Stimulated activated naive CD8-positive, alpha-beta T cell treated with anti-CD3 and anti-CD28 coated beads, Interleukin-15, Interleukin-2, amounts not matched to agents 100 ng/mL and 50 ng/mL, for 24 hours (primary cell): ENCODE results near the gene NOS1.
"Not testable (repeated sequence)": the region's sequence is repeated elsewhere in the genome, so short reads cannot be mapped to it uniquely, and the experiment has no call there.

ENCODE experiments used
- H3K27ac Mint-ChIP-seq: one replicate; pipeline ENCODE4 v1.8.0; 2021; ENCODE audit warnings: mild to moderate bottlenecking, mixed read lengths
- H3K27me3 Mint-ChIP-seq: one replicate; pipeline ENCODE4 v1.8.0; 2021; ENCODE audit warnings: mixed read lengths
- H3K36me3 Mint-ChIP-seq: one replicate; pipeline ENCODE4 v1.8.0; 2021; ENCODE audit warnings: low read depth, mixed read lengths
- H3K4me1 Mint-ChIP-seq: one replicate; pipeline ENCODE4 v1.8.0; 2021; ENCODE audit warnings: low read depth, mixed read lengths
- H3K4me3 Mint-ChIP-seq: one replicate; pipeline ENCODE4 v1.8.0; 2021; ENCODE audit warnings: mild to moderate bottlenecking, mixed read lengths
- H3K9me3 Mint-ChIP-seq: one replicate; pipeline ENCODE4 v1.8.0; 2021; ENCODE audit warnings: mixed read lengths

NOS1 gene

DNA sequence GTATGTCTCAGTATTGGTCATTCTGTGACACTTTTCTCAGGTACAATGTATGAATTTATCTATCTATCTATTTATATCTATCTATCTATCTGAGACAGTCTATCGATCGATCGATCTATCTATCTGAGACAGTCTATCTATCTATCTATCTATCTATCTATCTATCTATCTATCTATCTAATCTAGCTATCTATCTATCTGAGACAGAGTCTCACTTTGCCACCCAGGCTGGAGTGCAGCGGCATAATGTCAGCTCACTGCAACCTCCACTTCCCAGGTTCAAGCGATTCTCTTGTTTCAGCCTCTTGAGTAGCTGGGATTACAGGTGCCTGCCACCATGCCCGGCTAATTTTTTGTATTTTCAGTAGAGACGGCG, 180.0 kb downstream of the NOS1 start:
- H3K27ac Mint-ChIP-seq, H3K4me3 Mint-ChIP-seq, H3K27me3 Mint-ChIP-seq, H3K9me3 Mint-ChIP-seq, H3K4me1 Mint-ChIP-seq: not testable (repeated sequence)
- peaks cover 84% of the 10 kb centered on the region for H3K36me3 Mint-ChIP-seq

DNA sequence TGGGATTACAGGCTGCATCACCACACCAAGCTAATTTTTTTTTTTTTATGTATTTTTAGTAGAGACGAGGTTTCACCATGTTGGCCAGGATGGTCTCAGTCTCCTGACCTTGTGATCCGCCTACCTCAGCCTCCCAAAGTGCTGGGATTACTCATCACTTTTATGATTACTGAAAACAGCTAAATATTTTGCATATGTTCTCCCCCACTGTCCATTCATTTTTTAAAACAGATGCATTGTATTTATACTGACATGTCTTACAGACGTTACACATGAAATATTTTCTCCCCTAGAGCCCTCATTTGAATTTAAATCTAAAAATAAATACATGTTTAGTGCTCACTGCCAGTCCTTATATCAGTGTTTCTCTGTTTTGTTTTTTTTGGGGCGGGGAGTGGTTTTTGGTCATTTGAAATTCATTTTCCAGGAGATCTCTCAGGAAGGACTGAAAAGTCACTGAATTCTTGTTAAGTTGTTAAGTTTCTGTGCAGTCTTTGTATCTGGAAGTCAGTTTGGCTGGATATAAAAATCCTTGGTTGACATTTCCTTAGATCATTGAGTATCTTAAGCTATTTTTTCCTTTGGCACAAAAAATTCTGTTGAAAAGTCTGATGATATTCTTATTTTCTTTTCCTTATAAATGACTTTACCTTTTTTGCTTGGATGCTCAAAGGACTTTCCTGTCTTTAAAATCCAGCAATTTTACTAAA, 180.5 kb downstream of the NOS1 start:
- H3K9me3 Mint-ChIP-seq, result no peaks in the 10 kb centered on the region
- no peak overlapping the region for H3K4me3 Mint-ChIP-seq
- H3K36me3 Mint-ChIP-seq, result peaks cover 85% of the 10 kb centered on the region
- H3K27me3 Mint-ChIP-seq, result no peaks in the 10 kb centered on the region
- H3K4me1 Mint-ChIP-seq, result peaks cover 4% of the 10 kb centered on the region
- H3K27ac Mint-ChIP-seq, result no peak overlapping the region

- Mint-ChIP-seq H3K4me3 (no peak overlapping the region), H3K4me1 (peaks cover 4% of the 10 kb centered on the region), H3K27me3 (no peaks in the 10 kb centered on the region), H3K36me3 (peaks cover 89% of the 10 kb centered on the region), H3K27ac (no peak overlapping the region), H3K9me3 (no peaks in the 10 kb centered on the region)
These were observed 182.7 kb downstream of the NOS1 start for GRCh38 chr12:117178745-117179144.

DNA sequence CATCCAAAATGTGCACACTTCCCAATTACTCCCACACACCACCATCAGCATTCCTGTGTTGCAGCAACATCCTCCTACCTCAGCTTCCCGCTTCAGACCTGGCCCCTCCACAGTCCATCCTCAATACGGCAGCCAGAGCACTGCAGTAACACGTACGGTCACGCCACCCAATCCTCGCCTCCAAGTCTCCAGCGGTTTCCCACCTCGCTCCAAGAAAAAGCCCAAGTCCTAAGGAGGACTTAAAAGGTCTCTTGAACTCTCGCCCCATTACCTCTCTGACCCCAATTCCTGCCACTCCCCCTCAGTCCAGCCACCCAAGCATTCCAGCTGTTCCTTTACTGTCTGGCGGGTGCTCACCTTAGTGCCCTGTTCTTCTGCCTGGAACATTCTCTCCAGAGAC, 183.1 kb downstream of the NOS1 start:
- H3K27me3 Mint-ChIP-seq, result no peaks in the 10 kb centered on the region
- H3K4me3 Mint-ChIP-seq, result no peak overlapping the region
- H3K9me3 Mint-ChIP-seq, result no peaks in the 10 kb centered on the region
- peaks cover 89% of the 10 kb centered on the region for H3K36me3 Mint-ChIP-seq
- no peak overlapping the region for H3K27ac Mint-ChIP-seq
- H3K4me1 Mint-ChIP-seq, result peaks cover 4% of the 10 kb centered on the region

GRCh38 chr12:117172168-117172567, 189.3 kb downstream of the NOS1 start:
- no peaks in the 10 kb centered on the region for H3K9me3 Mint-ChIP-seq
- H3K27me3 Mint-ChIP-seq, result no peaks in the 10 kb centered on the region
- H3K27ac Mint-ChIP-seq, result no peak overlapping the region
- no peaks in the 10 kb centered on the region for H3K4me1 Mint-ChIP-seq
- H3K36me3 Mint-ChIP-seq, result peaks cover 85% of the 10 kb centered on the region
- H3K4me3 Mint-ChIP-seq, result no peak overlapping the region

GRCh38 chr12:117171499-117172162, 189.8 kb downstream of the NOS1 start:
- Mint-ChIP-seq H3K27ac (no peak overlapping the region), H3K4me3 (no peak overlapping the region), H3K36me3 (peaks cover 86% of the 10 kb centered on the region), H3K9me3 (no peaks in the 10 kb centered on the region), H3K4me1 (no peaks in the 10 kb centered on the region), H3K27me3 (no peaks in the 10 kb centered on the region)

GRCh38 chr12:117169548-117169947, 191.9 kb downstream of the NOS1 start:
- Mint-ChIP-seq H3K27ac (no peak overlapping the region), H3K9me3 (no peaks in the 10 kb centered on the region), H3K27me3 (no peaks in the 10 kb centered on the region), H3K36me3 (peaks cover 85% of the 10 kb centered on the region), H3K4me1 (no peaks in the 10 kb centered on the region), H3K4me3 (no peak overlapping the region)

- no peak overlapping the region for H3K4me3 Mint-ChIP-seq
- H3K27ac Mint-ChIP-seq, result no peak overlapping the region
- peaks cover 85% of the 10 kb centered on the region for H3K36me3 Mint-ChIP-seq
- H3K27me3 Mint-ChIP-seq, result no peaks in the 10 kb centered on the region
- no peaks in the 10 kb centered on the region for H3K9me3 Mint-ChIP-seq
- H3K4me1 Mint-ChIP-seq, result no peaks in the 10 kb centered on the region
These were observed 192.4 kb downstream of the NOS1 start for GRCh38 chr12:117168976-117169375.

GRCh38 chr12:117167769-117168168, 193.7 kb downstream of the NOS1 start:
- Mint-ChIP-seq H3K36me3 (peaks cover 83% of the 10 kb centered on the region), H3K4me3 (no peak overlapping the region), H3K27ac (no peak overlapping the region), H3K9me3 (no peaks in the 10 kb centered on the region), H3K4me1 (no peaks in the 10 kb centered on the region), H3K27me3 (no peaks in the 10 kb centered on the region)

DNA sequence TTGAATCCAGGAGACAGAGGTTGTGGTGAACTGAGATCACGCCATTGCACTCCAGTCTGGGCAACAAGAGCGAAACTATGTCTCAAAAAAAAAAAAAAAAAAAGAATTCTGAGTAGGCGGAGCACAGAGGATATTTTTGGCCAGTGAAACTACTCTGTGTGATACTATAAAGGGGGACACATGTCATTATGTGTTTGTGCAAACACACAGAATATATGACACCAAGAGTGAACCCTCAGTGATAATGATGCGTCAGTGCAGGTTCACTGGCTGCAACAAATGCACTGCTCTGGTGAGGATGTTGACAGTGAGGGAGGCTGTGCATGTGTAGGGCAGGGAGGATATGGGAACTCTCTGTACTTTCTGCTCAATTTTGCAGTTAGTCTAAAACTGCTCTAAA, 195.3 kb downstream of the NOS1 start:
- Mint-ChIP-seq H3K4me1 (no peaks in the 10 kb centered on the region), H3K27me3 (no peaks in the 10 kb centered on the region), H3K36me3 (peaks cover 84% of the 10 kb centered on the region), H3K9me3 (no peaks in the 10 kb centered on the region), H3K4me3 (no peak overlapping the region), H3K27ac (no peak overlapping the region)

GRCh38 chr12:117165342-117165741, 196.1 kb downstream of the NOS1 start:
- no peak overlapping the region for H3K4me3 Mint-ChIP-seq
- H3K9me3 Mint-ChIP-seq, result no peaks in the 10 kb centered on the region
- no peaks in the 10 kb centered on the region for H3K4me1 Mint-ChIP-seq
- H3K36me3 Mint-ChIP-seq, result peaks cover 85% of the 10 kb centered on the region
- no peaks in the 10 kb centered on the region for H3K27me3 Mint-ChIP-seq
- H3K27ac Mint-ChIP-seq, result no peak overlapping the region

- Mint-ChIP-seq H3K9me3 (no peaks in the 10 kb centered on the region), H3K4me3 (no peak overlapping the region), H3K36me3 (peaks cover 83% of the 10 kb centered on the region), H3K27me3 (no peaks in the 10 kb centered on the region), H3K4me1 (no peaks in the 10 kb centered on the region), H3K27ac (no peak overlapping the region)
These were observed 198.8 kb downstream of the NOS1 start for GRCh38 chr12:117162633-117163032.

DNA sequence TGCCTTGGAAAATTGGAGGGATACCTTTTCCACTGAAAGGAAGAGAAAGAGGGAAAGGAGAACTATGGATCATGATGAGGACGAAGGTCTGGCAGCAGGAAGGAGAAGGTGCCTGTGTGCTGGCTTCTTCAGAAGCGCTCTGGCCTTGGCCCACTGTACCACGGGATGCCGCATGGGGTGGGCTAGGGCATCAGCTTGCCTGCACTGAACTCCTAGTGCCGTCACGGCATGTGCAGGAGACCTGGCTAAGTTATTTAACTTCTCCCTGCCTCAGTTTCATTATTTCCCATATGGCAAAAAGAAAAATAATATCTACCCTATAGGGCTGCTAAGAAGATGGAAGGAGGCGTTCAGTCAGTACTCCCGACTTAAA, 199.3 kb downstream of the NOS1 start:
- H3K36me3 Mint-ChIP-seq, result peaks cover 83% of the 10 kb centered on the region
- H3K27me3 Mint-ChIP-seq, result no peaks in the 10 kb centered on the region
- H3K9me3 Mint-ChIP-seq, result no peaks in the 10 kb centered on the region
- H3K27ac Mint-ChIP-seq, result peak overlapping the region; percentile 8
- H3K4me1 Mint-ChIP-seq, result no peaks in the 10 kb centered on the region
- no peak overlapping the region for H3K4me3 Mint-ChIP-seq

DNA sequence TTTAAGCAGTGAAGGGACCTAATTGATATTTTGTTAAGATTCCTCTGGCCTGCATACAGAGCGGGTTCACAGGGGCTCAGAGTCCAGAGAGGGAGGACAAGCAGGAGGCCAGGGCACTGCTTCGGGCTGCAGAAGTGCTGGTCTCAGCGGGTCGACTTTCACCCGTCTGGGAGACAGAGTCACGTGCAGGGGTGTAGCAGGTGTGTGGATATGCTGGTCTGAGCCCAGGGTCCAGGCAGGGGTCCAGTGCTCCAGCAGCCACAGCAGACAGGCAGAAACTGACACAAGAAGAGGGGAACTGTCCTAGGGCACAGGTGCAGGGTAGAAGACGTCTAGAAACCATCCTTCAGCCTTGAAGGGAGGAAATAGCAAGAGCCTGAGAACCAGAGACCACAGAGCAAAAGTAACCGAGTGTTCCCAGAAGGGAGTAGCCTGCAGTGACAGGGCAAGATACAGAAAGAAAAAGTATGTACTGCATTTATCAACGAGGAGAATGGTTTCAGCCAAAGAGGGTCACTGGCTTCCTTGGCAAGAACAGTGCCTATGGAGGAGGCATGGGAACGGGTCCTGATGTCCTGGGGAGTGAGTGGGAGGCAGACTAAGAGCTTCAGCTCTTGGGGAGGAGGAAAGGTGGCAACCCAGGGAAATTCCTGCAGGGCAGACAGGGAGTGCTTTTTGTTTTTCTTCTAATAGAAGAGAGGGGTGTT, 199.8 kb downstream of the NOS1 start:
- H3K36me3 Mint-ChIP-seq, result peaks cover 80% of the 10 kb centered on the region

DNA sequence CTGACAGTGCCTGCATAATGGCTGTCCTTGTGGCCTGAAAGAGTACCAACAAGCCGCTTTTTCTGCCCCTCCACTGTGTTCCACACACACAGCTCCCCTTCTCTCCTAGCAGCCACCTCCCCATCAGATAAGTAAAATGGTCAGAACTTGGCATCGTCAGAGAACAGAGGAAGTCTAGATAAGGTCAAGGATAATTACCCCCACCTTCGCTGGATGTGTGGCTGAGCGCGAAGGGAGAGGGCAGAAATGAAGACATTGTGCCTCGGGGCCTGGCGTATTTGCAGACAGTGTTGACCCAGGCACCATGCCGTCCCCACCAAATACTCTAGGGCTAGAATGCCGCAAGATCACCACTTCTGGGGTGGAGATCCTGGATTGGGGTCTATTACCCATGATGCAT, 201.8 kb downstream of the NOS1 start:
- H3K36me3 Mint-ChIP-seq, result peaks cover 77% of the 10 kb centered on the region
- no peaks in the 10 kb centered on the region for H3K27me3 Mint-ChIP-seq
- no peak overlapping the region for H3K4me3 Mint-ChIP-seq
- H3K27ac Mint-ChIP-seq, result no peak overlapping the region
- H3K9me3 Mint-ChIP-seq, result no peaks in the 10 kb centered on the region
- no peaks in the 10 kb centered on the region for H3K4me1 Mint-ChIP-seq

More for the DNA sequence above, 199.8 kb downstream of the NOS1 start:
- H3K4me3 Mint-ChIP-seq, result no peak overlapping the region
- H3K27ac Mint-ChIP-seq, result peak overlapping the region; percentile 8
- no peaks in the 10 kb centered on the region for H3K9me3 Mint-ChIP-seq
- H3K27me3 Mint-ChIP-seq, result no peaks in the 10 kb centered on the region
- H3K4me1 Mint-ChIP-seq, result no peaks in the 10 kb centered on the region
